HEK293T (cell line): ENCODE results near the gene LEFTY2.

Source experiments
- ARNT ChIP-seq: fragments of 450-650 bp; IDR thresholded peaks from 2 replicates; pipeline ENCODE4 v1.6.1; 2017; ENCODE audit warnings: mild to moderate bottlenecking
- BHLHE40 ChIP-seq: fragments of 450-650 bp; IDR thresholded peaks from 2 replicates; pipeline ENCODE4 v1.6.1; 2016; ENCODE audit warnings: mild to moderate bottlenecking, moderate library complexity, borderline replicate concordance
- CTBP1 ChIP-seq: fragments of 450-650 bp; IDR thresholded peaks from 2 replicates; pipeline ENCODE4 v1.6.1; 2016; ENCODE audit warnings: borderline replicate concordance
- ELF4 ChIP-seq: fragments of 450-650 bp; IDR thresholded peaks from 2 replicates; pipeline ENCODE4 v1.6.1; 2017; ENCODE audit warnings: antibody characterized with exemption
- FOXK2 ChIP-seq: fragments of 450-650 bp; IDR thresholded peaks from 2 replicates; pipeline ENCODE4 v1.6.1; 2016; ENCODE audit warnings: mild to moderate bottlenecking
- FOXM1 ChIP-seq: fragments of 450-650 bp; IDR thresholded peaks from 2 replicates; pipeline ENCODE4 v1.6.1; 2017; ENCODE audit warnings: mild to moderate bottlenecking, borderline replicate concordance
- HDGF ChIP-seq: fragments of 450-650 bp; IDR thresholded peaks from 2 replicates; pipeline ENCODE4 v1.6.1; 2017; ENCODE audit warnings: antibody characterized with exemption, borderline replicate concordance
- LEF1 ChIP-seq: fragments of 450-650 bp; IDR thresholded peaks from 2 replicates; pipeline ENCODE4 v1.6.1; 2017; ENCODE audit warnings: mild to moderate bottlenecking, borderline replicate concordance
- NFRKB ChIP-seq: fragments of 450-650 bp; IDR thresholded peaks from 2 replicates; pipeline ENCODE4 v1.6.1; 2016; ENCODE audit warnings: mild to moderate bottlenecking, moderate library complexity
- SP1 ChIP-seq: fragments of 450-650 bp; IDR thresholded peaks from 2 replicates; pipeline ENCODE4 v1.6.1; 2017
- SUZ12 ChIP-seq: fragments of 450-650 bp; IDR thresholded peaks from 2 replicates; pipeline ENCODE4 v1.6.1; 2016; ENCODE audit warnings: mild to moderate bottlenecking
- TARDBP ChIP-seq: fragments of 450-650 bp; IDR thresholded peaks from 2 replicates; pipeline ENCODE4 v1.6.1; 2016
- ZNF384 ChIP-seq: fragments of 450-650 bp; IDR thresholded peaks from 2 replicates; pipeline ENCODE4 v1.6.1; 2016

- TF ChIP-seq BHLHE40, result no peak
- no peak for TF ChIP-seq SUZ12
- TF ChIP-seq CTBP1, result no peak
- TF ChIP-seq HDGF, result no peak
- TF ChIP-seq FOXM1, result no peak
- TF ChIP-seq LEF1, result no peak
- no peak for TF ChIP-seq SP1
- TF ChIP-seq FOXK2, result no peak
- TF ChIP-seq ELF4, result no peak
- no peak for TF ChIP-seq ZNF384
- no peak for TF ChIP-seq NFRKB
- TF ChIP-seq ARNT, result no peak
- no peak for TF ChIP-seq TARDBP
Observed at GRCh38 chr1:225889743-225890142, 51.3 kb downstream of the LEFTY2 start.
